ENCODE measurements around the gene ZBTB16. TPM values are rescaled to one million over a fixed set of nuclear protein-coding genes. Genes with fewer than 3 reads are reported as not detected.

Gene ZBTB16
- total and polyA plus RNA-seq, 4 donors, result 8.9 to 140 (median 34.5) TPM

- H3K27ac ChIP-seq (ENCODE audit: low read depth in 1 of 2, low read length in 2 of 2), result peak overlapping the region; percentile 56 to 72
- no peak for DNase-seq (ENCODE audit: low spot score)
- no peaks in the 10 kb centered on the region for H3K27me3 ChIP-seq (ENCODE audit: control insufficient read depth in 4 of 4, insufficient read depth in 4 of 4, low read length in 3 of 4)
- H3K9ac ChIP-seq (ENCODE audit: low read depth in 1 of 2, low read length in 2 of 2), result no peak overlapping the region
- WGBS, result 41% methylated on average over 11 of the region's 11 CpGs
- no peaks in the 10 kb centered on the region for H3K9me3 ChIP-seq (ENCODE audit: control insufficient read depth in 4 of 4, low read length in 3 of 4)
- no peak overlapping the region for H3K4me3 ChIP-seq (ENCODE audit: low read depth in 1 of 3, low read length in 3 of 3)
- no peaks in the 10 kb centered on the region for H3K36me3 ChIP-seq (ENCODE audit: control insufficient read depth in 4 of 4, insufficient read depth in 3 of 4, low read depth in 1 of 4, low read length in 3 of 4)
- peaks cover 9 to 62% (median 35%) of the 10 kb centered on the region in 4 donors for H3K4me1 ChIP-seq (ENCODE audit: control insufficient read depth in 4 of 4, insufficient read depth in 4 of 4, low read length in 3 of 4)
- TF ChIP-seq TAF1 (conservative IDR thresholded peaks at IDR 0.05) (no peak), NR2F2 (IDR thresholded peaks at IDR 0.05) (no peak), FOXA2 (IDR thresholded peaks at IDR 0.05) (peak; percentile 67), HNF4A (conservative IDR thresholded peaks at IDR 0.05) (peak; percentile 84 to 91), FOXA1 (IDR thresholded peaks at IDR 0.05) (peak; percentile 79), SP1 (IDR thresholded peaks at IDR 0.05) (peak; percentile 66), CTCF (IDR thresholded peaks at IDR 0.05; ENCODE audit: low read depth, low read length, missing input control) (peak; percentile 30), REST (IDR thresholded peaks at IDR 0.05) (no peak), EGR1 (IDR thresholded peaks at IDR 0.05; ENCODE audit: low read depth in 2 of 2) (no peak), ZBTB33 (IDR thresholded peaks at IDR 0.05) (peak; percentile 57), ATF3 (IDR thresholded peaks at IDR 0.05) (no peak), RAD21 (IDR thresholded peaks at IDR 0.05) (peak; percentile 67 to 73), YY1 (IDR thresholded peaks at IDR 0.05) (peak; percentile 59), GABPA (IDR thresholded peaks at IDR 0.05 in 1 of 2, conservative IDR thresholded peaks at IDR 0.05 in 1 of 2) (peak in 1 of 2 donors; percentile 21), RXRA (IDR thresholded peaks at IDR 0.05) (peak; percentile 84 to 92), JUND (IDR thresholded peaks at IDR 0.05) (peak in 1 of 2 donors; percentile 81), MAX (IDR thresholded peaks at IDR 0.05) (peak; percentile 81), HNF4G (IDR thresholded peaks at IDR 0.05) (peak; percentile 66)
These were observed 218.3 kb downstream of the ZBTB16 start for GRCh38 chr11:114277637-114278341.

Measured in liver (tissue), 9 donors.